Stimulated activated CD8-positive, alpha-beta memory T cell treated with anti-CD3 and anti-CD28 coated beads, Interleukin-2, amount 100 ng/mL, for 48 hours (primary cell): Measurements from ENCODE around the gene CCDC13.

Experiments
- DNase-seq, 2 donors: peaks; one replicate each; pipeline ENCODE4 v3.0.0-alpha.2; 2020; ENCODE audit warnings: low read depth in 2 of 2

The CCDC13 gene

DNA sequence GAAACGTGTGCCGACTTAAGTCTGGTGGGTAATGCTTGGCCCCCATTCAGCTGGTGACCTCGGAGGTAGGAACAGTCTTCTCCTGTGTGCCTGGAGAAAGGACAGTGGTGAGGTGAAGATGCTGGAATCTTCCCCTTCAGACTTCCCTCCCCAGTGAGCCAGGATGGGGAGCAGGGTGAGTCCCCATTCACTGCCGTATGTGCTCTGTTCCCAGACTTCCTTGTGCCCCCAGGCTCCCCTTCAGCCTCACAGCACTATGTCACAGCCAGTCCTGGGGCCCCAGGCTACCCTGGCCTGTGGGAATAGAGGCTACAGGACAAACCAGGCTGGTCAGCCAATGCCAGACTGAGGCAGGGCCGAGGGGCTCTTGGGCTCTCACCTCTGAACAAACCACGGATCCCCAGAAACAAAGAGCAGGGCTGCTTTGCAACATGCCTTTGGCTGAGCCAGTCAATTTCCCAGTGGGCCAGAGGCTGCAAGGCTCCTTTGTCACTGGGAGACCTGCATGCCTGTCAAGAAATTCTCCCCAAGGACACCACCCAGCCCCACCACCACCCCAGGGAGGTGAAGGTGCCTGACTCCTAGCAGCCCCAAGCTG is 38.7 kb downstream of the CCDC13 start:
- no peak for DNase-seq

DNA sequence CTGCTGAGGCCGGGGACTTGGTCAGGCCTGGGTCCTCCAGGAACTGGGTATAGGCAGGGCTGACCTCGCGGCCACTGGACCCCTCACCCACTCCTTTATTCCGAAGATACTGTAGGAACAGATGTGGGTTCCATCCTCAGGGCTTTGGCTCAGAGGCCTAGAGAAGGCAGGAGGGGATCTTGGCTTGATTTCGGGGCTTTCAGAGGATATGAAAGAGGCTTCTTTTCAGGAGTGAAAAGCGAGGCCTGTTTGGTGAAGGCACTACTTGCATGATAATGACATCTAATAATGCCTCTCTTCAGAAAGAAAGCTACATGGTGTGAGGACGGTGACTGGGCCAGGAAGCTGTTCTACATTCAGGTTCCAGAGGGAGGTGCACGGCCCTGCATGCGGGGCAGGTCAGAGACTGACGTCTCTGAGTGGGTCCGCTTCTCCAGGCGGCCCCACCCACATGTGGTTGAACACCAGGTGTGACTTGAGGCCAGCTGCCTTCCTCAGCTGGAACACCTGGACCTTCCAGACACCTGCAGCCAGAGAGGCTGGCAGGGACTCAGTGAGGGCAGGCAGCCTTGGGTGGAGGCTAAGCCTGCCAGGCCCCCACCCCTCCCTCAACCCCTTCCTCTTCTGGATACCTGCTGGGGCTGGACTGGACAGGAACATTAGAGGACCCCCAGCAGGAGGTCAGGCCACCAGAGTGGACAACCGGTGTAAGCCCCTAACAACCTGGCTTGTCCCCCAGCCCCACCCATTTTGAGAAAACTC is 39.4 kb downstream of the CCDC13 start:
- no peak for DNase-seq

DNA sequence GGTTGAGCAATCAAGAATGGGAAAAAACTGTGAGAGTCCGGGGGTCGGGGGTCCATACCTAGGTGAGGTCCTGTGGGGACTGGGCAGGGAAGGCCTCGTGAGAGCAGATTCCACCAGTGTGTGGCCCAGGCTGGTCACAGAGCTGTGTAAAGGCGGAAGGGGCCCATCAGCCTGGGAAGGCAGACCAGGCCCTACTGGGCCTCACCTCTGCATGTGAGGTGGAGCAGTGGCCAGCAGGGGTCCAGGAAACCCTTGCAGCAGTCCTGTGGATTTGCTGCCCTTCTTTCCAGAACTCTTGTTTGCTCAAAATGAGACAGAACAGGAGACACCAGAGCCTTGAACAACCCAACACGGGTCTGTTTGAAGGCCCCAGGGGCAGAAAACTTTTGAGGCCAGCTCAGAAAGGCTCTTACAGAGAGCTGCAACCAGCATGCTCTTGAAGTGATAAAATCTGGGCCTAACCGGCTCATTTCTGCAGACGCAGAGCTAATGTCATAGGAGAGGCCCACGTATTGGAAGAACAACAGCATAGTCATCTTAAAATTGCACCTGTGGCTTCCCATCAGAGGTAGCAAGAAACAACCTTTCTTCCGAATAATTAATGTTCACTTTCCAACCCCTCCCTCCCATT is 40.1 kb downstream of the CCDC13 start:
- DNase-seq: no peak

DNA sequence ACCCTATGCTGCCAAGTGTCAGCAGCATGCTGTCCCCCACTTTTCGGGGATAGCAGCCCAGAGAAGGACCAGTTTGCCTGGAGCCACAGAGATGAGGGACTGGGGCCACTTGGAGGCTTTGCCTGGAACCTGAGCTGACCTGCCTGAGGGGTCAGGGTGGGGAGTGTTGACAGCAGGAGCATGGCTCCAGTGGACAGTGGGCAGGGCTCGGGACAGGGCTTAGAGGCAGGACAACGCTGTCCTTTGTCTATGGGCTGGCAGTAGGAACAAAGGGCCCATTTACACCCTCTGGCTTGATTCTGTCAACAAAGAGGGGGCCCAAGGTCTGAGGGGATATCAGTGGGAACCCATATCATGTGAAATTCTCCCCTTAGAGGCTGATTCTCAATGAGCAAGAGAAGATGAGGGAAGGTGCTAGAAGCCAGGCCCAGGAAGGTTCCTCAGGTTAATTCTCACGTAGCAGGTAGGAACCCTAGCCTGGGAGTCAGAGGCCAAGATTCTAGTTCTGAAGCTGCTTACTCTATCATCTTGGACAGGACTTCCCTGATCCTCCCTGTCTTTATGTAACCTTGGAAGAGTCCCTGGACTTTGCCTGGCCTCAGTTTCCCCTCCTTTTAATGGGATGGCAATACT is 40.7 kb downstream of the CCDC13 start:
- DNase-seq: no peak

DNA sequence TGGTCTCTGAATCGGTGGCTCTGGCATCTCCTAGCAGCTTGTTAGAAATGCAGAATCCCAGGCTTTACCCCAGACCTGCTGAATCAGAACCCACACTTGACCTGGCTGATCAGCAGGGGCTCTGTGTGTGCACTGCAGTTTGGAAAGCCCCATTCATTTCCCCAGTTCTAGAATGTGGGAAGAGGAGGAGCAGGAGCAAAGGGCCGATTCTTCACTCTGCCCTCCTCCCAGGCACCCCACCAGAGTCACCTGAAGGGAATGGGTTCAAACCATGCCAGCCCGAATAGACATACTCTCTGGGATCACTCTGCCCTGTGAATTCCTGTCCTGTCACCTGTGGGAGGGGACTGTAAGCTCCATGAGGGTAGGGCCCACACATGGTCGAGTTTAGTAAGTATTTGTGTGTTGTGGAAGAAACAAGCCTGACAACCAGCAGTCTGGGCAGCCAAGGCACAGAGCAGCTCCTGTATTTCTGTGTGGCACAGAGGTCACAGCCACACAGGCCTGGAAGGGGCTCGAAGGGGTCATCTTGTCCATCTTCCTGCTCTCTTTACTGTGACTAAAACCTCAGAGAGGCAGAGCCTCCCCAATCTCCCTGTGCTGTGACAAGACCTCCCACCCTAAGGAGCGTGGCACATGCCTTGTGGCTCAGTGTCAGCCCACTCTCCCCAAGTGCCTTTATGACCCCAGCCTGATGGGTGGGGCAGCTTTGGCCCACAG is 41.4 kb downstream of the CCDC13 start:
- DNase-seq: no peak

DNA sequence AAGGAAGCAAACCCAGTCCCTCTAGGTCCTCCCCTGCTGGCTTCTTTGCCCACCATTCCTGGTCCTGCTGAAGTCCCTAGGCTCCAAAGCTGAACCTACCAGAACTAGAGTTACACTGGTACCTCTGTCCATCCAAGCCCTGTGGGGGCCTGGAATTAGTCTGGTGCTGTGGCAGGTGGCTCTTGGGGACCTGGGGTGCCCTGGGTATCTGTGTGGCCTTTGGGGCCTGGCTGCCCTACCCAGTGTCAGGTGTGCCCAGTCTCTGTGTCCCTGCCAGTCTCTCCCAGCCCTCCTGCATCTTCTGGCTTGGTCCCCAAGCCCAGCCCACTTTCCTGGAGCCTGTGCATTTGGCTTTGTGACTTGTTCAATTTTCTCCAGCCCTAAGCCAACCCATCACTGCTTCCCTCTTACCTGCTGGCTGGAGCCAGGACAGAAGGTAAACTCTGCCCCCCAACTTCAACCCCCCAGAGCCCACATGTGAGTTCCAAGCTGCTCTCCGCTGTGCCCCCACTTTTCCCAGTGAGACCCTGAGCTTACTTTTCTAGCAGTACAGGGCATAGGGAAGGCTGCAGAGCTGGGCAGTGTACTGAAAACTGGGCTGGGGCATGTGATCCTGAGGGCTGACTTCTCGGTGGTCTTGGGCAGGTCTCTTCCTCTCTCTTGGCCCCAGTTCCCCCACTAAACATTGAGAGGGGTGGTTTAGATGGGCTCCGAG is 42.2 kb downstream of the CCDC13 start:
- no peak for DNase-seq

DNA sequence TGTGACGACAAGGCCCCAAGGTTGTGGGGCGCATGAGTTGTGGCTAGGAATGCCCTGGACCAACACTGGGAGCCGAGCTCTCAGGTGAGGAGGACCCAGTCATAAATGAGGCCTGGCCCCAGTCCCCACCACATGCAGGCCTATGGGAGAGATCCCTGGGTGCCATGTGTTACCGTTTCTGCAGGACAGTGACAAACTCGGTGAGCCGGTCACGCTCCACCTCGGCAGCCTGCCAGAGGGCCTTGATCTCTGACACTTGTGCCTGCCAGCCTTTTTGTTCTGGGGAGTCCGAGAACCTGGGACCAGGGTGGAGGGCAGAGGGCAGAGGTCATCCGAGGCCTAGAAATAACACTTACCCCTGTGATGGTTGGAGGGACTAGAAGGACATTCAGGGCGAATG is 42.8 kb downstream of the CCDC13 start:
- DNase-seq: no peak

DNA sequence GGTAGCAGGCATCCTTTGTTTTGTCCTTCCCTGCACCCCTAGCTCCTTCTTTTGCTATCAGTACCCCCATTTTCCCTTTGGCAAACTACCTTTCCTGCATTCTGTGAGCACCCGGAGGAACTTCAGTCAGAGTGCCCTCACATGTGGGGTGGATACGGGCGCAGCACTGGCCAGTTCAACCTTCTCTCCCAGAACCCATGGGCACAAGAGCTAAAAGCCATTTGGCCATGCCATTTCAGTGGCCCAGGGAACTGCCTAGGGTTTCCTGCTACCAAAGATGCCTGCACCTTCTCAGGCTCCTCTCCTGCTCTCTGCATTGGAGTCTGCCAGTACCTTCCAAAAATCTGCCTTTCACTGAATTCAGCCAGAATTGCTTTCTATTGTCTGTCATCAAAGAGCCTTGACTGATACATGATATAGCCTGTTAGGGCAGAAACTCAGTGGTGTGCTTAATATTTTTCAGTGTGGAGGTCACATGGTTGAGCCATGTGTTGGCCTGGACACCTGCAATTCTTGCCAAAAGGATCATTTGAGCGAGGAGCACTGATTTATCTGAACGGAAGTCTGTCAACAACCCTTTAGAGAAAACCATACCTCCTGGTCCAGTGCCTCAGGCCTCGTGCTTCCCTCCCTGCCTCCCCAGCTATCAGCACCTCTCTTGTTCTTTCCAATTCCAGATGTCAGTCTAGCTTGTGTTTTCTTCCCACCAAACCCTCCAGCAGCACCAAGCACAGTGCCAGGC is 43.5 kb downstream of the CCDC13 start:
- no peak for DNase-seq

DNA sequence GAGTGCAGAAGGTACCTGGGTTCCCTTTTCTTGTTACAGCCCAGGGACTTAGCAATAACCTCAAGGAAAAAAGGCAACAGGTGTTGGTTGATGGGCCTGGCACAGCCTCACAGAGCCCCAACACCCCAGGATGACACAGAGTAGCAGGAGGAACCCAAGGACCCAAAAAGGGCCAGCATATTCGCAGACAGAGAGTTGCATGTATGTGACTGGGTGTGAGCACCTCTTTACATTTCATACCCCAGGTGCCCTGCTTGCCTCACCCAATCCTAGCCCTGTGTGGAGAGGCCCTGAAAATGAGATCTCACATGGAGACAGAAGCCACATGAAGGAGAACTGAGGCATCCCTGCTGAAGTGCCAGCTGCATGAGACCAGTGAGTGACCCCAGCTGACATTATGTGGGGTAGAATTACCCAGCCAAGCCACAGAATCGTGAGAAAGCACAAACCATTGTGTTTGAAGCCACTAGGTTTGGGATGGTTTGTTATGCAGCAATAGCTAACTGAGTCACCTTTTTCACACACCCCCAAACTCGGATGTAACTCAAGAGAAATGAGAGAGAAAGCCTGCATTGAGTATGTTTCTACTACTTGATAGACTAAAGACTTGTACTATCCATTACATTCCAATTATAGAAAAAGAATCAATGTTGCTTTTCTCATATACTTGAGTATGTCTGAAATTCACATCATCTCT is 44.2 kb downstream of the CCDC13 start:
- DNase-seq: no peak

DNA sequence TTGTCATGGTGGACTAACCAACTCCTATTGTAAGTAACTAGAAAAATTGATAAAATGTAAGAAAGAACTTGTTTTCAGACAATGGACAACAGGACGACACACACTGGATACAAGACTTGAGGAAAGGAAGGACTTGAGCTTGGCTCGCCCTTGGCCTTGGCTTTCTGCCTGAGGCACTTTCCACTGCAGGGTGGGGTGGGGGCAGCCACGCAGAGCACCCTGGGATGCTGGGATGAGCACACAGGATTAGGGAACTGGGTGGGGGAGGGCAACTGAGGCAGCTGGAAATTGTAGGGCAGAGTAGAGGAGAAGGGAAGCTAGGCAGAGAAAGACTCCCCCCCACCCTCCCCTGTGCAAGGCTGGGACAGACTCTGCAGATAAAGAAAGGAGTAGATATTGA is 45.0 kb downstream of the CCDC13 start:
- DNase-seq: no peak

DNA sequence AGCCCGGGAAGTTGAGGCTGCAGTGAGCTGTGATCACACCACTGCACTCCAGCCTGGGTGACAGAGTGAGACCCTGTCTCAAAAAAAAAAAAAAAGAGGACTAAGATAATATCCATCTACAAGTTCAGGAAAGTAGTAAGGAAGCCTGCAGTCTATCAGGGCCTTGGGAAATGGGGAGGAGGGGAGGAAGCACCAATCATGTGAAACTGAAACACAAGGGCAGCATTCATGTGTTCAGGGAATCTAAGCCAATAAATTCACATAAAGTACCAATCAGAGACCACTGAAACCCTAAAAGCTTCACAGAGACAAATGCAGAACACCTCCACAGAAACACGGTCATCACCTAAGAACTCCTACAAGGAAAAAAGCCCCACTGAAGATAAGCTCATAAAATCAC is 47.6 kb downstream of the CCDC13 start:
- DNase-seq: no peak

DNA sequence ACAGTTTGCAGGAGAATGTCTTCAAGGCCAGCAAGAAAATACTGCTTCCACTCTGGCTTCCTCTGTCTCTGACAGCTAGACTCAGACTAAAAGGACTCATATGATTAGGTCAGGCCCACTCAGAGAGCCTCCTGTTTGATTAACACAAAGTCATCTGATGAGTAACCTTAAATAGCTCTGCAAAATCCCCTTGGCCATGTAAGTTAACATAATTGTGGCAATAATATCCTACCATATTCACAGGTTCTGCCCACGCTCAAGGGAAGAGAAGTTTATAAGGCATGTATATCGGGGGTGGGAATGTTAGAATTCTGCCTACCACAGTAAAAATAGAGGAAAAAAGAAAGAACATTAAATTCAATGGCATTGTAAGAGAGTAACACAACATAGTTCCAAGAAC is 49.8 kb downstream of the CCDC13 start:
- DNase-seq: no peak
